SK-N-DZ (cell line): ENCODE measurements around the gene GAS6. TPM values are rescaled to one million over a fixed set of nuclear protein-coding genes. Genes with fewer than 3 reads are reported as not detected.
A peak's percentile ranks its signal among the peaks of the same experiment; 100 is the strongest.
"Not testable (repeated sequence)": the region's sequence is repeated elsewhere in the genome, so short reads cannot be mapped to it uniquely, and the experiment has no call there.

Experiments
- DNase-seq: peaks from one replicate; pipeline ENCODE4 v3.0.0-alpha.2; 2015; ENCODE audit warnings: low spot score
- polyA plus RNA-seq, 2 experiments: library from polyadenylated mRNA; depleted of rRNA; stranded (reverse); fragments of >200 nt; gene quantifications; 2 replicates each; pipeline ENCODE4 v1.2.3, GENCODE V29; 2014

Gene GAS6
- polyA plus RNA-seq (2014; cell fraction: cytosol; rRNA removed), result 2.2 and 3.3 TPM in 2 replicates
- polyA plus RNA-seq (2014; cell fraction: nucleus; rRNA removed), result 9.1 and 12.5 TPM in 2 replicates

DNA sequence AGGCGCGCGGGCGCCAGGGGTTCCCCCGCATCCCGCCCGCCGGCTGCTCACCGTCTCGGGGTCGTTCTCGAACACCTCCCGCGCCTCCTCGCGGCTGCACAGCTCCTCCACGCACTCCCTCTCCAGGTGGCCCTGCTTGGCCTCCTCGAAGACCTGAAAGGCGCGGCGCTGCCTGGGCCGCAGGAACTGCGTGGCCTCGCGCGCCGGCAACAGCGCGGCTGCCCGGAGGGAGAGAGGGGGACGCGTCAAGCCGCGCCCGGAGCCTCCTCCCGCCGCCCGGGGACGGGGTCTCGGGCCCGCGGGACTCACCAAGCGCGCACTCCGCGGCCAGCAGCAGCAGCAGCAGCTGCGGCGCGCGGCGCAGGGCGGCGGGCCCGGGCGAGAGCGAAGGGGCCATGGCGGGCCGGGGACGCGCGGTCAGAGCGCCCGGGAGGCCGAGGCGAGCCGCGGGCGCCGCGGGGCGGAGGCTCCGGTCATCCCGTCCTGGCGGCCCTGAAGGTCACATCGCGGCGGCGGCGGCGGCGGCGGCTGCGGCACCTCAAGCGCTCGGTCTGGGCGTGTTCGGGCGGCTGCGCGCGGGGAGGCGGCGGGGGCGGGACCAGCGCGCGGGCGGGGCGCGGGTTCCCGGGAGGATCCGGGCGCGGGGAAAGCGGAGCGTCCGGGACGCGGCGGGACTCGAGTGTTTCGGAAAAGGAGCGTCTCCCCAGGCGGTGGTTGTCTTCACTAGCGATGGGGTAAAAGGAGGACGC lies at the start of gene GAS6:
Gene GAS6, minus strand, starts transcription at position 553 of the 749 bp plus-strand sequence. Its CDS starts 156 bp downstream, at position 397.
- no peak for DNase-seq

- DNase-seq, result not testable (repeated sequence)
These were observed 49.5 kb upstream of the GAS6 start for GRCh38 chr13:113913408-113913807.

DNA sequence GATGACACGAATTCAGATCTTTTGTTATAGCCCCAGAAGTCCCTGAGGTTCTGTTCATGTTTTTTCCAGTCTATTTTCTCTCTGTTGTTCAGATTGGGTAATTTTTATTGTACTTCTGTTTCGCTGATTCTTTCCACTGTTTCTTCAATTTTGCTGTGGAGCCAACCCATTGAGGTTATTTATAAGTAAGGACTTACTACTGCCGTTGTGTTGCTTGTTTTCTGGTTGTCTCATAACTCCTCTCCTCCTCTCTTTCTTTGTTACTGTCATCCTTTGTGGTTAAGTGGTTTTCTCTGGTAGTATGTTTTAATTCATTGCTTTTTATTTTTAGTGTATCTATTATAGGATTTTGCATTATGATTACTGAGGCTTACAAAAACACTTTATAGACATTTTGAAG lies 48.7 kb upstream of the GAS6 start:
- DNase-seq, result no peak

- DNase-seq, result peak; percentile 21
These were observed 44.0 kb upstream of the GAS6 start for GRCh38 chr13:113907635-113908617.

- no peak for DNase-seq
These were observed 42.7 kb upstream of the GAS6 start for GRCh38 chr13:113906571-113906970.

DNA sequence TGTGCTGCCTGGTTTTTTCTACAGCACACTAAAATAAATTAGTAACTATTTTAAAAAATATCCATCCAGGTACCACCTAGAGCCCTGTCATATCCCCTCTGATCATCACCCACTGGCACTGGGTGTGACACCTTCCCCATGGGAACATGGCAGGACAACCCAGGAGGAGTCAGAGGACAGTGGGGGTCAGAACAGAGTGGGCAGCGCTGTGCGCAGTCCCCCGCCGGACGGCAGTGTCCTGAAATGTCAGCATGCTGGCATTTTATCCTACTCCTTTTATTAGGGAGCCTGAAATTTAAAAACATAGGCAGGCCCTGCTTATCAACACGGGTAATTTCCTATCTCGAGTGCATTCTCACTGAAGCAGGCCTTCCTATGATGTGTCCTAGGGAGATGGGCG lies 42.1 kb upstream of the GAS6 start:
- no peak for DNase-seq

- no peak for DNase-seq
These were observed 41.1 kb upstream of the GAS6 start for GRCh38 chr13:113905018-113905417.

DNA sequence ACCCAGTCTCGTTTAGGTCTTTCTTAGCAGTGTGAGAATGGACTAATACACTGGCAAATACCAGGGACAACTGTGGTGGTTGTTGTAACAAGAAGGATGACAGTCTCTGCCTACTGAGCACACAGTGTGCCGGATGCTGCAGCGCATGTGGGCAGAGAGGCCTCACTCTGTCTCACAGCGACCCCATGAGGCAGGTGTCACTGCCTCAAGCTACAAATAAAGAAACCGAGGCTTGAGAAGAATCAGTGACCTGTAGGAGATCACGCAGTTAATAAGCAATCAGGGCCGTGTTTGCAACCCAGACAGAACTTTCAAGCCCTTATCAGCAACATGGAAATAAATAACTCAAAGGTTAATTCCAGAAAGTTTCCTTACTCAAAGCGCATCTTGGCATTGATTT lies 40.5 kb upstream of the GAS6 start:
- peak; percentile 26 for DNase-seq

DNA sequence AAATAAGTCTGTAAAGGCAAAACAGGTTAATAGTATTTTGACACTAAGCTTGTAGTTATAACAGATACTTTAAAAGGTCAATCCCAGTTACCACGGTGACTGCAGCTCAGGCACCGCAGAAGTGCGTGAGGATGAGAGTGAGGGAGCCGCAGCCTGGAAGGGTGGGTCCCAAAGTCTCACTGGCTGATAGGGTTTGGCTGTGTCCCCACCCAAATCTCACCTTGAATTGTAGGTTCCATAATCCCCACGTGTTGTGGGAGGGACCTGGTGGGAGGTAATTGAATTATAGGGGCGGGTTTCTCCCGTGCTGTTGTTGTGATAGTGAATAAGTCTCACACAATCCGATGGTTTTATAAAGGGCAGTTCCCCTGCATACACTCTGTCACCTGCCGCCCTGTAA lies 40.0 kb upstream of the GAS6 start:
- no peak for DNase-seq

- no peak for DNase-seq
These were observed 39.3 kb upstream of the GAS6 start for GRCh38 chr13:113902986-113903775.

GRCh38 chr13:113902481-113902880 lies 38.6 kb upstream of the GAS6 start:
- no peak for DNase-seq

DNA sequence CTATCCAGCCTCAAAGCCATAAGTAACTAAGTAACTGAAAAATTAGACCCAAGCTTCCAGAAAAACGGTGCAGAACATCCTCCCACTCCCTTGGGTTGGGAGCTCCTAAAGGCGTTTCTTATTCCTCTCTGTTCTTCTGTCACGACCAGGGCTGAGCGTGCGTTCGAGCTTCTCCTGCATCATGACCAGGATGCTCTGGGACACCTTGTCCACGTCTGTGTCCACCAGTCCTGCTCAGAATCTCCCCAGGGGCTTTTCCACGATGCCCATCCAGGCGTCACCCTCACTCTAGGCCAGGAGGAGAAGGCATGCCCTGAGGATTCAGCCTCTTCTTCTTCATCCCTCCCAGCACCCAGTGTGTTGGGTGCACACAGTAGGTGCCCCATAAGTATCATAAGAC lies 37.8 kb upstream of the GAS6 start:
- DNase-seq, result no peak

- DNase-seq, result no peak
These were observed 37.4 kb upstream of the GAS6 start for GRCh38 chr13:113901231-113901630.

DNA sequence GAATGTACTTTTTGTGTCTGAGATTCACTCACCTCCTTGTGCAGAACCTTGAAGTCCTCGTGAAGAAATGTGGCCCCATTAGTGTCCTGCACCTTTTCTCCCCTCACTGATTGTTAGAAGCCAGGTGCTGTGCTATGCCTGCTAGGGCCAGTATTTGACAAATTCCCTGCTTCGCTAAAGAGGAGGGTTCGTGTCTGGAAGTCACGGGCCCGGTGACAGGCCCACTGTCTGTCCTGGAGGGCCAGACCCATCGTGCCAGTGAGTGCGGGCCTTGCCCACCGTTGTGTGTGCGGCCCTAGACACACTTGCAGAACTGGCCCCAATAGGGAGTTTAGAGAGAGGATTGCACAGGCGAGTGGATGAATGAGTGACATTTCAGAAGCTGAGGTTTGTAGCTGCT lies 36.8 kb upstream of the GAS6 start:
- DNase-seq, result no peak

- no peak for DNase-seq
These were observed 34.5 kb upstream of the GAS6 start for GRCh38 chr13:113898391-113898790.

GRCh38 chr13:113897966-113898365 lies 34.1 kb upstream of the GAS6 start:
- DNase-seq, result no peak

DNA sequence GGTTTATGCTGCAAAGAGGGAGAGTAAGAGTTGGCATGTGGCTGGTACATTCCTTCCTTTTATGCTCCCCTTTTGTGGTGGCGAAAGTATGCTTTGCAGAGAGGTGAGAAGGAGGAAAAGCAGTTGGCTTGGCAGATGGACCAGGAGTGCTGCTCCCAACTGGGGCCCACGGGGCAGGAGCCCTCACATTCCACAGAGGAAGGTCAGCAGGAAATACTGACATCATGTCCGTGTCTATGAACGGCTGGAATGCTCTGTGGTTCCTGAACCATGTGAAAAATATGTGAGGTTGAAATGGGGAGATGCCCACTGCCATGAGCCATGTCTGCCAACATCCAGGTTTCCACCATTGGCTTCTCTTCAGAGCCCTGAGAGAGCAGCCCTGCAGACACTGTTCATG lies 33.3 kb upstream of the GAS6 start:
- no peak for DNase-seq

DNA sequence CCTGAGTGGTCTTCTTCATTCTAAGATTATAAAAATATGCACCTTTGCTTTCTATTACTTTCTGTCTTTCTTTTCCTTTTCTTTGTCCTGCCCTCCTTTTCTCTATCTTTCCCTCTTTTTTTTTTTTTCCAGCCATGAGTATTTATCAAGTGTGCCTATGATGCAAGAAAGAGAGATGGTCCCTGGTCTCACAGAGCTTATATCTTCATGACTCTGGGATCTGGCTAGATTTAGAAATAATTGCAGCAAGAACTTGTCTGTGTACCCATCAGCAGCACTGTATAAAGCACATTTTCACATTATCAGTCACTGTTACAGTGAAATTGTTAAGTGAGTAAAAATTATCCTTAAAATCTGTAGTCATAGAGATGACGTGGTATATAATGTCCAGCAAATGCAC lies 31.6 kb upstream of the GAS6 start:
- no peak for DNase-seq

DNA sequence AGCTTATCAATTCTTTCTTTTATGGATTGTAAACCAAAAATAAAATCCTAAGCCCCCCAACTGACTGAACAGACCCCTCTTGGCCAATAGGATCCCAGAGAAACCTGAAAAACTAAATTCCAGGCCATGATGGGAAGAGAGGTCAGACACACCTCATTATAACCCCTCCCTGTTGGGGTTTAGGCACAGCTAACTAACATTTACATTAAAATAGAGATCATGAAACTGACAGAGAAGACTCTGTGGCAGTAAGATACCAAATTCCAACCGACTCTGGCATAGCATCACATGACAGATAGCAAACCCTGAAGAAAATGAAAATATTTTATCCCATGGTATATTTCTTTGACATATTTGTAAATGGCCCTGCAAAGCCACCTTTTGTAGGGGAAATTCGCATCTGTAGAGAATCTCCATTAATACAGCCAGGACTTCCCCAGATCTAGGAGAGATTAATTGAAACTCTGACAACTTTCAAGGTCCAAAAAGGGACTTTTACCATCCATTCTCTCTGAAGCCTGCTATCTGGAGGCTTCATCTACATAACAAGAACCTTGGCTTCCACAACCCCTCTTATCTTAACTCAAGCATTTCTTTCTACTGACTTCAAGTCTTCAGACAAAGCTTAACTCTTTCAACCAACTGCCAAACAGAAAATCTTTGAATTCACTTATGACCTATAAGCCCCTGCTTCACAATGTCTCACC lies 27.1 kb upstream of the GAS6 start:
- no peak for DNase-seq

GRCh38 chr13:113889467-113889866 lies 25.6 kb upstream of the GAS6 start:
- DNase-seq, result no peak
